ENCODE data around the gene PDCD4. TPM values are rescaled to one million over a fixed set of nuclear protein-coding genes. Genes with fewer than 3 reads are reported as not detected.

The PDCD4 gene
- total and polyA plus RNA-seq, 2 of the 4 experiments (the other 2 are of a cell fraction) = 10.9 to 49.7 TPM

DNA sequence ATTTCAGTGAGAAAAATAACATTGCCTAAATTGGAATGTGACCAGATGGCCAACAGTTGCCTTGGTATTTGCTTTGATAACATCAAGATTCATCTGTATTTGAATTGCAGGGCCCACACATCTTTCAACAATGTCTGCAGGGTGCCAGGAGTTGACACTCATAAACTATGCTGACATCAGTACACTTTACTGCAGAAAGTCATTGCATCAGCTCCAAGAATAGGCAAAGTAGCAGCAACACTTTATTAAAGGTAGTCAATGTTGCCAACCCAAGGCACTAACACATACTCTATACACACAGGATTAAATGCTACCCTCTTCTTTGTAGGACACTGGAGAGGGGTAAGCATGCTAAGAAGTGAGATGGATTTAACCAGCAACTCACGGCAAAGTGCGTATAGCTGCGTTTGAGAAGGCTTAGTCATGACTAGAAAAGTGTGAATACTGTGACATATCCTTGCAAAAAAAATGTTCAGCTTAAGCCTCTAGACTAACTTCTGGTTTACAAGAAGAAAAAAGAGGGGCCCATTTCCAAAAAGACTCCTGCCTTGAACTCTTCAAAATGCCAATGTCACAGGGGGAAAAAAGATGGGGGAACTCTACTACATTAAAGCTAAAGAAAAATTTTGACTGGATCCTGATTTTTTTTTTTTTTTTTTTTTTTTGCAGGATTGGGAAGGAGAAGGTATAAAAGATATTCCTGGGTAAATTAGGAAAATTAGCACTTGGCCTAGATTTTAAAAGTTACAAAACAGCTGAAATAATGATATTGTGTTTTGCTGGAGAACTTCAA is 45.0 kb downstream of the PDCD4 start:
- peak overlapping the region; percentile 95 for H2BK5ac ChIP-seq (ENCODE audit: low read depth, low read length, poor library complexity, severe bottlenecking)
- no peak overlapping the region for H2AFZ ChIP-seq (replicated peaks; ENCODE audit: low read length, poor library complexity)
- POLR2A ChIA-PET (ENCODE audit: unreplicated experiment) = interaction anchor here (0.6 to 0.7 kb wide), 2 partner anchors 14 to 127 kb away, joined by 4 to 20 read pairs; no protein-coding TSS in a partner anchor
- intact Hi-C loops (cut with micrococcal nuclease) (loop anchor here (10.0 kb wide), 1 partner anchor 612 kb away; the partner anchor contains the start of gene SMNDC1), in situ Hi-C loops (cut with MboI; ENCODE audit: low sequenced_read_pairs) (no loop called here), dilution Hi-C loops (cut with HindIII; ENCODE audit: low sequenced_read_pairs, unreplicated experiment) (no loop called here)
- ATAC-seq (ENCODE audit: low read depth) (no peak), DNase-seq (peak; percentile 87)
- peak overlapping the region; percentile 80; the same call in 1 of the 2 replicates for H2AK5ac ChIP-seq (ENCODE audit: low read depth, low read length)
- CTCF ChIA-PET = interaction anchor here (0.7 to 1.7 kb wide), 3 partner anchors 71 to 170 kb away, joined by 3 to 11 read pairs (median 5); no protein-coding TSS in a partner anchor
- no peaks in the 10 kb centered on the region for H3K36me3 ChIP-seq (ENCODE audit: control insufficient read depth, insufficient read depth, low read length)
- H4K8ac ChIP-seq (ENCODE audit: low read depth in 2 of 2, low read length in 2 of 2) = peak overlapping the region in 1 of 2 experiments; percentile 91; a peak in 2 of 4 replicates
- peak overlapping the region; percentile 95 for H3K23ac ChIP-seq (ENCODE audit: low read depth, low read length)
- peaks cover 15% of the 10 kb centered on the region for H3K4me1 ChIP-seq (ENCODE audit: control insufficient read depth, insufficient read depth, low read length)
- no peak overlapping the region for H2AK9ac ChIP-seq (replicated peaks; ENCODE audit: low read depth, low read length, poor library complexity)
- H3K9me1 ChIP-seq (ENCODE audit: insufficient read depth, low read length) = peaks cover 5% of the 10 kb centered on the region
- H4K20me1 ChIP-seq (ENCODE audit: insufficient read depth, low read length) = peaks cover 13% of the 10 kb centered on the region; the same call in 1 of the 2 replicates
- H3K4me2 ChIP-seq (ENCODE audit: low read depth, low read length) = peak overlapping the region; percentile 85
- peak overlapping the region; percentile 84 for H3K14ac ChIP-seq (replicated peaks; ENCODE audit: low read depth, low read length)
- no peaks in the 10 kb centered on the region for H3K9me3 ChIP-seq (ENCODE audit: control insufficient read depth, insufficient read depth, low read length)
- H3K18ac ChIP-seq (ENCODE audit: low read depth, low read length) = peak overlapping the region; percentile 95
- peak overlapping the region; percentile 89 for H3K4ac ChIP-seq (ENCODE audit: low read depth, low read length)
- peak overlapping the region; percentile 91 for H4K91ac ChIP-seq (ENCODE audit: insufficient read depth, low read depth, low read length)
- peak overlapping the region; percentile 59; the same call in 1 of the 2 replicates for H3K27ac ChIP-seq (ENCODE audit: insufficient read depth, low read length)
- no peak overlapping the region for H3K4me3 ChIP-seq (ENCODE audit: insufficient read depth, low read depth, low read length)
- no peaks in the 10 kb centered on the region for H3K27me3 ChIP-seq (ENCODE audit: control insufficient read depth, insufficient read depth, low read length)
- no TSS peak for BruUV-seq (replicated peaks)
- no peak overlapping the region for H3K9ac ChIP-seq (ENCODE audit: low read depth, low read length)
- H2BK15ac ChIP-seq (ENCODE audit: low read depth, low read length) = peak overlapping the region; percentile 67; the same call in 1 of the 3 replicates
- peaks cover 10 to 36% of the 10 kb centered on the region in 2 experiments for H3K79me1 ChIP-seq (ENCODE audit: low read depth in 1 of 2, low read length in 2 of 2)
- no peak overlapping the region; the same call in 1 of the 2 replicates for H3K56ac ChIP-seq (ENCODE audit: extremely low read depth, insufficient read depth, low read length)
- peak overlapping the region; percentile 95 for H4K5ac ChIP-seq (ENCODE audit: low read depth, low read length)
- no CpG with 5 or more reads among the region's 3 CpGs for WGBS, 2 experiments (ENCODE audit: extremely low coverage in 2 of 2, insufficient read length in 1 of 2)
- H2BK20ac ChIP-seq (ENCODE audit: low read depth, low read length) = peak overlapping the region; percentile 65
- peak overlapping the region; percentile 87 for H2BK120ac ChIP-seq (ENCODE audit: low read depth, low read length)
- no peak for TF ChIP-seq MXI1 (IDR thresholded peaks at IDR 0.05; ENCODE audit: borderline replicate concordance, low read depth, low read length)
- no peak for TF ChIP-seq FOS (IDR thresholded peaks at IDR 0.05; ENCODE audit: low read depth, low read length)
- peak; percentile 33; the same call in 1 of the 2 replicates for TF ChIP-seq BHLHE40 (IDR thresholded peaks at IDR 0.05; ENCODE audit: low read depth, low read length)
- no peak for TF ChIP-seq RFX5 (IDR thresholded peaks at IDR 0.05; ENCODE audit: low read depth, low read length)
- TF ChIP-seq NFE2L2 (IDR thresholded peaks at IDR 0.05; ENCODE audit: low read depth, low read length) = no peak
- no peak for TF ChIP-seq POLR2A (IDR thresholded peaks at IDR 0.05; ENCODE audit: low read depth, low read length)
- TF ChIP-seq, protein P1, sequence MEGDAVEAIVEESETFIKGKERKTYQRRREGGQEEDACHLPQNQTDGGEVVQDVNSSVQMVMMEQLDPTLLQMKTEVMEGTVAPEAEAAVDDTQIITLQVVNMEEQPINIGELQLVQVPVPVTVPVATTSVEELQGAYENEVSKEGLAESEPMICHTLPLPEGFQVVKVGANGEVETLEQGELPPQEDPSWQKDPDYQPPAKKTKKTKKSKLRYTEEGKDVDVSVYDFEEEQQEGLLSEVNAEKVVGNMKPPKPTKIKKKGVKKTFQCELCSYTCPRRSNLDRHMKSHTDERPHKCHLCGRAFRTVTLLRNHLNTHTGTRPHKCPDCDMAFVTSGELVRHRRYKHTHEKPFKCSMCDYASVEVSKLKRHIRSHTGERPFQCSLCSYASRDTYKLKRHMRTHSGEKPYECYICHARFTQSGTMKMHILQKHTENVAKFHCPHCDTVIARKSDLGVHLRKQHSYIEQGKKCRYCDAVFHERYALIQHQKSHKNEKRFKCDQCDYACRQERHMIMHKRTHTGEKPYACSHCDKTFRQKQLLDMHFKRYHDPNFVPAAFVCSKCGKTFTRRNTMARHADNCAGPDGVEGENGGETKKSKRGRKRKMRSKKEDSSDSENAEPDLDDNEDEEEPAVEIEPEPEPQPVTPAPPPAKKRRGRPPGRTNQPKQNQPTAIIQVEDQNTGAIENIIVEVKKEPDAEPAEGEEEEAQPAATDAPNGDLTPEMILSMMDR (conservative IDR thresholded peaks at IDR 0.05; ENCODE audit: low read depth, low read length) = no peak
- TF ChIP-seq MAZ (IDR thresholded peaks at IDR 0.05; ENCODE audit: borderline replicate concordance, low read depth, low read length) = no peak
- TF ChIP-seq MAFK (IDR thresholded peaks at IDR 0.05; ENCODE audit: low read depth, low read length) = peak; percentile 32; the same call in 1 of the 2 replicates
- TF ChIP-seq, protein P2, sequence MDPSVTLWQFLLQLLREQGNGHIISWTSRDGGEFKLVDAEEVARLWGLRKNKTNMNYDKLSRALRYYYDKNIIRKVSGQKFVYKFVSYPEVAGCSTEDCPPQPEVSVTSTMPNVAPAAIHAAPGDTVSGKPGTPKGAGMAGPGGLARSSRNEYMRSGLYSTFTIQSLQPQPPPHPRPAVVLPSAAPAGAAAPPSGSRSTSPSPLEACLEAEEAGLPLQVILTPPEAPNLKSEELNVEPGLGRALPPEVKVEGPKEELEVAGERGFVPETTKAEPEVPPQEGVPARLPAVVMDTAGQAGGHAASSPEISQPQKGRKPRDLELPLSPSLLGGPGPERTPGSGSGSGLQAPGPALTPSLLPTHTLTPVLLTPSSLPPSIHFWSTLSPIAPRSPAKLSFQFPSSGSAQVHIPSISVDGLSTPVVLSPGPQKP (IDR thresholded peaks at IDR 0.05; ENCODE audit: borderline replicate concordance, low read depth, low read length) = no peak
- TF ChIP-seq SMC3 (IDR thresholded peaks at IDR 0.05; ENCODE audit: low read depth, low read length) = no peak
- TF ChIP-seq RCOR1 (IDR thresholded peaks at IDR 0.05; ENCODE audit: insufficient replicate concordance, low read length) = no peak
- TF ChIP-seq CEBPB (IDR thresholded peaks at IDR 0.05; ENCODE audit: low read depth, low read length) = peak; percentile 87

Data from IMR-90 (cell line).